GM12891 (cell line): ENCODE data around the gene NPIPB4.
"Not testable (repeated sequence)": the region's sequence is repeated elsewhere in the genome, so short reads cannot be mapped to it uniquely, and the experiment has no call there.

Experiments
- POLR2A ChIP-seq: IDR thresholded peaks from 2 replicates; pipeline ENCODE4 v1.6.1; 2011; ENCODE audit warnings: low read depth, low read length, control low read depth
- POLR2AphosphoS5 ChIP-seq: IDR thresholded peaks from 2 replicates; pipeline ENCODE4 v1.6.1; 2011; ENCODE audit warnings: low read depth, low read length, control low read depth
- SPI1 ChIP-seq: IDR thresholded peaks from 2 replicates; pipeline ENCODE4 v1.6.1; 2011; ENCODE audit warnings: low read depth, low read length, control low read depth
- TAF1 ChIP-seq: IDR thresholded peaks from 2 replicates; pipeline ENCODE4 v1.6.1; 2011; ENCODE audit warnings: low read depth, low read length, control low read depth

GRCh38 chr16:21835747-21836146 is 21.8 kb downstream of the NPIPB4 start:
- TF ChIP-seq TAF1, POLR2AphosphoS5, POLR2A, SPI1: not testable (repeated sequence)
